Osteoblast (primary cell): ENCODE results near the gene HOXB3. TPM values are rescaled to one million over a fixed set of nuclear protein-coding genes. Genes with fewer than 3 reads are reported as not detected.
A peak's percentile ranks its signal among the peaks of the same experiment; 100 is the strongest.

ENCODE experiments used
- DNase-seq: peaks from one replicate; pipeline ENCODE4 v3.0.0; 2011; ENCODE audit warnings: low spot score, mixed read lengths; ENCODE audit not compliant: insufficient read length; ENCODE audit errors: missing footprints
- H2AFZ ChIP-seq: 2 replicates; pipeline ENCODE4 v1.6.0; 2011; ENCODE audit warnings: mild to moderate bottlenecking, low read length
- H3K27ac ChIP-seq: 2 replicates; pipeline ENCODE4 v1.5.1; 2011; ENCODE audit warnings: mild to moderate bottlenecking, low read depth, low read length, moderate library complexity
- H3K27me3 ChIP-seq: 2 replicates; pipeline ENCODE4 v1.6.0; 2012; ENCODE audit warnings: mild to moderate bottlenecking, control low read depth, inconsistent platforms, low read length, moderate library complexity; ENCODE audit not compliant: insufficient read depth
- H3K36me3 ChIP-seq: 2 replicates; pipeline ENCODE4 v1.5.1; 2011; ENCODE audit warnings: mild to moderate bottlenecking, low read length, control low read depth, moderate library complexity; ENCODE audit not compliant: insufficient read depth
- H3K4me1 ChIP-seq: 2 replicates; pipeline ENCODE4 v1.5.1; 2011; ENCODE audit warnings: mild to moderate bottlenecking, low read length, control low read depth, moderate library complexity; ENCODE audit not compliant: insufficient read depth
- H3K4me2 ChIP-seq: 2 replicates; pipeline ENCODE4 v1.6.0; 2011; ENCODE audit warnings: mild to moderate bottlenecking, low read length; ENCODE audit not compliant: insufficient read depth
- H3K4me3 ChIP-seq: fragments of 200-600 bp; sonication (generic); 3 replicates; pipeline ENCODE4 v1.5.1; 2012; ENCODE audit warnings: mild to moderate bottlenecking, low read length, inconsistent platforms; ENCODE audit not compliant: insufficient read depth
- H3K79me2 ChIP-seq: 2 replicates; pipeline ENCODE4 v1.6.0; 2012; ENCODE audit warnings: mild to moderate bottlenecking, low read length, control low read depth, inconsistent platforms; ENCODE audit not compliant: insufficient read depth
- H3K9me3 ChIP-seq: 2 replicates; pipeline ENCODE4 v1.5.1; 2011; ENCODE audit warnings: low read depth, low read length, control low read depth
- H4K20me1 ChIP-seq: 2 replicates; pipeline ENCODE4 v1.6.0; 2012; ENCODE audit warnings: mild to moderate bottlenecking, low read length, control low read depth; ENCODE audit not compliant: insufficient read depth
- total RNA-seq: library from RNA; depleted of rRNA; stranded (reverse); fragments of >200 nt; gene quantifications from 2 replicates; pipeline ENCODE4 v1.2.3, GENCODE V29; 2012
- TF ChIP-seq, protein P1 (sequence below): IDR thresholded peaks from 2 replicates; pipeline ENCODE4 v1.5.1; 2011; ENCODE audit warnings: mild to moderate bottlenecking, low read depth, low read length, moderate library complexity; ENCODE audit errors: extremely low read depth

The HOXB3 gene
- total RNA-seq, 1 donor: 1.8 TPM

DNA sequence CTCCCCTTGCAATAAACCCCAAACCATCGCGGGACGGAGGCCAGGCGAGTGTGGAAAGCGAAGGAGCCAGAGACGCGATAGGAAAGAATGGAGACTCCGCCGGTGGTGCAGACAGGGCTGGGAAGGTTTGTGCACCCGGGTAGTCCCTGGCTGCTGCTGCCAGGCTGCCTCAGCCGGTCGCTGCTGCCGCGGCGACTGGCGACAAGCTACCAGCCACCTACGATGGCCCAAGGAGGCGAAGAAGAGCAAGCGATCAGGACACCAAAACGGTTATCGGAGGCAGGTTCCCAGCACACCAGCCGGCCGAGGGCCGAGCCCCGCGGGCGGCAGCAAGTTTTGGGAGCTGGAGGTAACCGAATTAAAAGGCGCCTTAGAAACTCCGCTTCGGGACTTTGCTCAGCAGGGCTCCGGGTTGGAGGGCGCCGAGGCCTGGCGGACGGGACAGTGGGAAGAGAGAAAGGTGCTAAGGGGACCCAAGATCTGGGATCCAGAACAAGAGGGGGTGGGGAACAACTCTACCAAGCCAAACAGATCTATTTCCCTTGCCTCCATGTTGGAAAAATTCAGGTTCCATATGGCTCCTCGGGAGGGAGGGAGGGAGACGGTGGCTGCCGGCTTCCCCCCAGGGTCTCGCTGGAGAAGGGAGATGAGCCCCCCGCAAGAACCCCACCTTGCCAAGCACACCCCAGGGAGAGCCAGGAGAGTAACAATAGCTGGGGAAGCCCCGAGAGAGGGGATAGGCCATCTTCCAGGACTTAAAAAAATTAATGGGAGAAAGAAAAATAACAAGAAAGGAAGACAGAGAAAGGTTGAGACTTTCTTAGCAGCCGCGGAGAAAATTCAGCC, 35.4 kb downstream of the HOXB3 start:
- Histone ChIP-seq H3K36me3 (no peaks in the 10 kb centered on the region), H3K27ac (no peak overlapping the region), H3K79me2 (no peaks in the 10 kb centered on the region), H3K4me1 (no peaks in the 10 kb centered on the region), H4K20me1 (no peaks in the 10 kb centered on the region), H3K9me3 (no peaks in the 10 kb centered on the region), H3K4me2 (peak overlapping the region; percentile 48), H3K4me3 (peak overlapping the region; percentile 28), H2AFZ (no peak overlapping the region), H3K27me3 (peaks cover 86% of the 10 kb centered on the region)
- no peak for DNase-seq
- TF ChIP-seq, protein P1, sequence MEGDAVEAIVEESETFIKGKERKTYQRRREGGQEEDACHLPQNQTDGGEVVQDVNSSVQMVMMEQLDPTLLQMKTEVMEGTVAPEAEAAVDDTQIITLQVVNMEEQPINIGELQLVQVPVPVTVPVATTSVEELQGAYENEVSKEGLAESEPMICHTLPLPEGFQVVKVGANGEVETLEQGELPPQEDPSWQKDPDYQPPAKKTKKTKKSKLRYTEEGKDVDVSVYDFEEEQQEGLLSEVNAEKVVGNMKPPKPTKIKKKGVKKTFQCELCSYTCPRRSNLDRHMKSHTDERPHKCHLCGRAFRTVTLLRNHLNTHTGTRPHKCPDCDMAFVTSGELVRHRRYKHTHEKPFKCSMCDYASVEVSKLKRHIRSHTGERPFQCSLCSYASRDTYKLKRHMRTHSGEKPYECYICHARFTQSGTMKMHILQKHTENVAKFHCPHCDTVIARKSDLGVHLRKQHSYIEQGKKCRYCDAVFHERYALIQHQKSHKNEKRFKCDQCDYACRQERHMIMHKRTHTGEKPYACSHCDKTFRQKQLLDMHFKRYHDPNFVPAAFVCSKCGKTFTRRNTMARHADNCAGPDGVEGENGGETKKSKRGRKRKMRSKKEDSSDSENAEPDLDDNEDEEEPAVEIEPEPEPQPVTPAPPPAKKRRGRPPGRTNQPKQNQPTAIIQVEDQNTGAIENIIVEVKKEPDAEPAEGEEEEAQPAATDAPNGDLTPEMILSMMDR: no peak

DNA sequence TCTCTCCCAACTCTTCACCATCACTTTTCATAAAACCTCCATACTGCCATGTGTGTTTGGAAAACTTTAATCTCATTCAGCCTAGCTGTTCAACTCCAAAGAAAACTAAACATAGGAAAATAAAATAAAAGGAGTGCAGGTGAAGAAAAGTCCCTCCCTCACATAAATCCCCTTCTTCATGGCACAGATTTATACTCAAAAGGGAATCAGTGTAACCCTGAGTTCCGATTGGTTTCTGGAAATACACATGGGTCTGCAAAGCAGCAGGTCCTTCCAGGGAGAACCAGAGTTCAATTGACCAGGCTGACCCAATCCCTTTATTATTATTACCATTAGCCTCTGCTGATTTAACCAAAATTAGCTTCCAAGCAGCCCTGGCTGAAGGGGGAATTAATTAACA, 36.2 kb downstream of the HOXB3 start:
- H3K36me3 ChIP-seq: no peaks in the 10 kb centered on the region
- H3K4me2 ChIP-seq: no peak overlapping the region
- TF ChIP-seq, protein P1: no peak
- H2AFZ ChIP-seq: no peak overlapping the region
- peaks cover 85% of the 10 kb centered on the region for H3K27me3 ChIP-seq
- no peak overlapping the region for H3K27ac ChIP-seq
- DNase-seq: no peak
- H3K79me2 ChIP-seq: no peaks in the 10 kb centered on the region
- no peaks in the 10 kb centered on the region for H3K4me1 ChIP-seq
- no peak overlapping the region for H3K4me3 ChIP-seq
- no peaks in the 10 kb centered on the region for H3K9me3 ChIP-seq
- no peaks in the 10 kb centered on the region for H4K20me1 ChIP-seq

GRCh38 chr17:48553190-48553547, 36.9 kb downstream of the HOXB3 start:
- no peak for DNase-seq
- no peak overlapping the region for H3K27ac ChIP-seq
- H3K4me2 ChIP-seq: no peak overlapping the region
- TF ChIP-seq, protein P1: no peak
- no peaks in the 10 kb centered on the region for H3K9me3 ChIP-seq
- H3K36me3 ChIP-seq: no peaks in the 10 kb centered on the region
- H3K79me2 ChIP-seq: no peaks in the 10 kb centered on the region
- no peaks in the 10 kb centered on the region for H4K20me1 ChIP-seq
- no peak overlapping the region for H2AFZ ChIP-seq
- H3K4me3 ChIP-seq: no peak overlapping the region
- peaks cover 83% of the 10 kb centered on the region for H3K27me3 ChIP-seq
- no peaks in the 10 kb centered on the region for H3K4me1 ChIP-seq

GRCh38 chr17:48552466-48553189, 37.4 kb downstream of the HOXB3 start:
- Histone ChIP-seq H3K27ac (no peak overlapping the region), H3K4me3 (no peak overlapping the region)

More at GRCh38 chr17:48552466-48553189, 37.4 kb downstream of the HOXB3 start:
- DNase-seq: no peak
- Histone ChIP-seq H3K4me1 (no peaks in the 10 kb centered on the region), H2AFZ (no peak overlapping the region), H3K36me3 (no peaks in the 10 kb centered on the region), H3K79me2 (no peaks in the 10 kb centered on the region), H3K4me2 (no peak overlapping the region), H3K9me3 (no peaks in the 10 kb centered on the region), H4K20me1 (no peaks in the 10 kb centered on the region), H3K27me3 (peaks cover 83% of the 10 kb centered on the region)
- TF ChIP-seq, protein P1: no peak
